ENCODE data around the gene ARSB.

GRCh38 chr5:78738693-78739300, 246.3 kb downstream of the ARSB start:
- TF ChIP-seq CTCF (IDR thresholded peaks at IDR 0.05) (no peak), EZH2 (IDR thresholded peaks at IDR 0.05; ENCODE audit: borderline replicate concordance, insufficient read depth, low read depth, low read length, poor library complexity, severe bottlenecking) (no peak)
